GM18508 (cell line): ENCODE measurements around the gene JPT2.
"Not testable (repeated sequence)": the region's sequence is repeated elsewhere in the genome, so short reads cannot be mapped to it uniquely, and the experiment has no call there.

Experiments used
- ATAC-seq: cut with Tn5 transposase; IDR thresholded peaks from one replicate; pipeline ENCODE4 v1.9.1; 2021; ENCODE audit warnings: moderate number of reproducible peaks; ENCODE audit not compliant: insufficient read depth, unreplicated experiment

JPT2 gene

GRCh38 chr16:1727651-1728624 lies 49.9 kb downstream of the JPT2 start:
- no peak for ATAC-seq

DNA sequence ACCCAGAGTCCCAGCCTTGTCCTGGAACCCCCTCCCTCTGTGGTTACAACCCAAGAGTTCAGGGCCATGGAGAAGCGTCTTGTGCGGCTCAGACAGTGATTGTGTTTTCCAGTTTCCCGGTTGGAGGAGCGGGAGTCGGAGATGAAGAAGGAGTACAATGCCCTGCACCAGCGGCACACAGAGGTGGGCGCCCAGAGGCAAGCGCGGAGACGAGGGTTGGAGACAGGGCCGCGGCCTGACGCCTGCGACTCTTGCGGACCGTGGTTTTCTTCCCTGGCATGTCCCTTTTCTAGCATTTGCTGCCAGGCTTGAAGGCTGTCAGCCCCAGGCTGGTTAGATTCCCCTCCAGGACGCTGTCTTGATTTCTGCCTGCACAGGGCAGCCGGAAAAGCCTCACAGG lies 50.9 kb downstream of the JPT2 start:
- no peak for ATAC-seq

DNA sequence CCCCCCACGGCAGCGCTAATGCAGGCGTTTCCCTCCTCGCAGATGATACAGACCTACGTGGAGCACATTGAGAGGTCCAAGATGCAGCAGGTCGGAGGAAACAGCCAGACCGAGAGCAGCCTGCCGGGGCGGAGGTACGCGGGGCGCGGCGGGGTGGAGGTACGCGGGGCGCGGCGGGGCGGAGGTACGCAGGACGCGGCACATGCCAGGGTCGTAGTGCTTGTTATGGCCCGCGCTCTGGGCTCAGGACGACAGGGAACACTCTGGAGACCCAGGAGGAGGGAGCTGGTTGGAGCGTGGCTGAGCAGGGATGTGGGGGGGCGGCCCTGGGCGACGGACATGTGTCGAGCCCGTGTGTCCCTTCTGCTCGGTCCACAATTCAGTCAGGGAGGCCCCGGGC lies 51.4 kb downstream of the JPT2 start:
- ATAC-seq = no peak

DNA sequence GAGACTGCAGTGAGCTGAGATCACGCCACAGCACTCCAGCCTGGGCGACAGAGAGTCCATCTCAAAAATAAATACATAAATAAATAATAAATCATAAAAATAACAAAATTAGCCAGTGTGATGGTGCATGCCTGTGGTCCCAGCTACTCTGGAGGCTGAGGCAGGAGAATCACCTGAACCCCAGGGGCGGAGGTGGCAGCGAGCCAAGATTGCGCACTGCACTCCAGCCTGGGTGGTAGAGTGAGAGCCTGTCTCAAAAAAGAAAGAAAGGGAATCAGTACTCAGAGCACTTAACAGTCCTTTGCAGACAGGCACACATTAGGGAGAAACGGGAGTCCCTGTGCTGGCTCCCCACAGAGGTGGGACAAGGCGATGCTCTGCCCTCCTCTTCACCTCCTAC lies 53.0 kb downstream of the JPT2 start:
- no peak for ATAC-seq

GRCh38 chr16:1731603-1732002 lies 53.5 kb downstream of the JPT2 start:
- no peak for ATAC-seq

- no peak for ATAC-seq
These were observed 54.0 kb downstream of the JPT2 start for GRCh38 chr16:1732071-1732470.

GRCh38 chr16:1732551-1732987 lies 54.5 kb downstream of the JPT2 start:
- not testable (repeated sequence) for ATAC-seq

DNA sequence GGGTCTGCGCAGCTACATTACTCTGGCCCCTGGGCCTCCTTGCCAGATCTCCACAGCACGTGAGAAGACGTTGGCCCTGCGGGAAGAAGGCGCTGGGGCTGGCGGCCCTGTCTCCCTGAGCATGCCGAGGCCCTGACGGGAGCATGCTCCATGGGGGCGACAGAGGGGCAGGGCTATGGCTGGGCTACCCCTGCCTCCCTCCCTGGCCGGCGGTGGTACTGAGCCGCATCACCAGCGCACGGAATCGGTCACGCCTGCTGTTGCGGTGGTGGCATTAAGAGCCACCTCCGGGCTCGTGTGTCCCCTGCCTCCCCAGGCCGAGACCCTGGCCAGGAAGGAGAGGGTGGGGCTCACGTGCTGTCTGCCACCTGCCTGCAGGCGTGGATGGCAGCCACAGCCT lies 56.0 kb downstream of the JPT2 start:
- no peak for ATAC-seq

GRCh38 chr16:1734816-1735215 lies 56.7 kb downstream of the JPT2 start:
- ATAC-seq = no peak

DNA sequence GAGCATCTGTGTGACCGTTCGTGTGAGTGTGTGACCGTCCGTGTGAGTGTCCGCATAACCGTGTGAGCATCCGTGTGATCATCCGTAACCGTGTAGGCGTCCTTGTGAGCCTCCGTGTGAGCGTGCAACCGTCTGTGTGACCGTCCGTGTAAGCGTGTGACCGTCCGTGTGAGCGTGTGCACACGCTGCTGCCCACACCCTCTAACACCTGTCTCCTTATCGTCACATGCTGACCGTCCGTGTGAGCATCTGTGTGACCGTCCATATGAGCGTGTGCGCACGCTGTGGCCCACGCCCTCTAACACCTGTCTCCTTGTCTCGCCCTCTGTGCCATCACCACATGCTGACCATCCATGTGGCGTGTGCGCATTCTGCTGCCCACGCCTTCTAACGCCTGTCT lies 62.2 kb downstream of the JPT2 start:
- ATAC-seq = no peak

DNA sequence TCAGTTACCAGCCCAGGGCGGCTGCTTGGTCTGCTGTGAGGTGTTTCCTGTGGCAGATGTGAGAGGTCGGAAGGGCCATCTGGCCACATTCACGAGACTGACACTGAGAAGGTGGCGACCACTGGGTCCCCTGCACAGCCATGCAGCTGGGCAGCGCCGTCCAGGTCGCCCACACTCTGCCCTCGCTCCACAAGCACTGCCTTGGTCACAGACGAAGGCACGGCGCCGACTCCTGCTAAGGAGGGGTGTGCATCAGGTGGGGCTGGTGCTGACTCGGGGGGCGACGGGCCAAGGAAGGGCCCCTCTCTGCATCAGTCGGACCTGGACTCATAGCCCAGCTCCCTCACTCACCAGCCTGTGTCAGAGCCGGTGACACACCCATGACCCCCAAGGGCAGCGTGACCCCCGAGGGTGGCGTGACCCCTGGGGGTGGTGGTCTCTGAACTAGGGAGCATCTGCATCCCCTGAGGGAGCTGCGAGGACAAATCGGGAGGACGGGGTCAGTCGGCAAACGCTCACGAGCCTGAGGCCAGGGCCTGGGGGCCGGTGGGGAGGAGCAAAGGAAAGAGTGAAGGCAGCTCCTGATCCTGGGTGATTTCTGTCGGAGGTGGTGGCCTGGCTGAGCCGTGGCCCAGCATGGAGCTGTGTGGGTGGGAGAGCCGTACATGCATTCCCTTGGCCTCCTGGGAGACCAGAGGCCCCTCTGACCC lies 62.9 kb downstream of the JPT2 start:
- ATAC-seq = no peak

- ATAC-seq = no peak
These were observed 63.6 kb downstream of the JPT2 start for GRCh38 chr16:1741553-1742165.

DNA sequence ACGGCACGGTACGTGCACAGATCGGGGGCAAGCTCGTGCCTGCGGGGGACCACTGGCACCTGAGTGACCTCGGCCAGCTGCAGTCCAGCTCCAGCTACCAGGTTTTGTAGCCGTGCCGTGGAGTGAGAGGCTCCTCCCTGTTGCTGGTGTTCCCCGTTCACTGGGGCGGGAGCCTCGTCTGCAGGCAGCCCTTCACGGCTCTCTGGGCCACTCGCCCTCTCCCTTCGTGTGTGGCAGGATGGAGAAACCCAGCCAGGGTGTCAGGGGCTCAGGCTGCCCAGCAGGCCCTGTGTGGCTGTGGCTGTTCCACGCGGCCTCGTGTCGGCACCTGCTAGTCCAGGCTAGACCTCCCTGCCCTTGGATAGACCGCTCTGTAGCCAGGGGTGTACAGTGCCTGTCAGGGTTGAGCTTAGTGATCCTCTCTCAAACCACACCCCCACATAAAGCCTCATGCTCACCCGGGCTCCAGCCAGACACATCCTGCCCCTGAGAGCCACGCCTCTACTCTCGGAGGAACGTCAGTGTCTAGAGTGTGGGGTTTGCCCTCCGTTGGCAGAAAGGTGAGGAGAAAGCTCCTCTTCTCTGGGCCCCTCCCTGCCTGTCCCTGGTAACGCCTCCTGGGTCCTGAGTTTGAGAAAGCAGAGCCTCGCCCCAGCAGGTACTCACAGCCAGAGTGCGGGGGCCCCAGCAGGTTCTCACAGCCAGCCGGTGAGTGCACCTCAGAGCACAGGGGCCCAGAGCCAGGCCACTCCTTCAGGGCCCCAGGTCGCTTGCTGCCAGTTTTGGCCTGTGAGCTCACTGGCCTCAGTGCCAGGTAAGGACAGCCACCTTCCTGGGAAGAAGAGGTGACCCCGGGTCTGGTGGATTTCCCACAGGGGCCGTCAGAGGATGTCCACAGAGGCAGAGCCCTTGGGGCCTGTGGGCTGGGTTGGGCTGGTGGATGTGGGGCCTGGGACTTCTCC lies 65.6 kb downstream of the JPT2 start:
- ATAC-seq = no peak

DNA sequence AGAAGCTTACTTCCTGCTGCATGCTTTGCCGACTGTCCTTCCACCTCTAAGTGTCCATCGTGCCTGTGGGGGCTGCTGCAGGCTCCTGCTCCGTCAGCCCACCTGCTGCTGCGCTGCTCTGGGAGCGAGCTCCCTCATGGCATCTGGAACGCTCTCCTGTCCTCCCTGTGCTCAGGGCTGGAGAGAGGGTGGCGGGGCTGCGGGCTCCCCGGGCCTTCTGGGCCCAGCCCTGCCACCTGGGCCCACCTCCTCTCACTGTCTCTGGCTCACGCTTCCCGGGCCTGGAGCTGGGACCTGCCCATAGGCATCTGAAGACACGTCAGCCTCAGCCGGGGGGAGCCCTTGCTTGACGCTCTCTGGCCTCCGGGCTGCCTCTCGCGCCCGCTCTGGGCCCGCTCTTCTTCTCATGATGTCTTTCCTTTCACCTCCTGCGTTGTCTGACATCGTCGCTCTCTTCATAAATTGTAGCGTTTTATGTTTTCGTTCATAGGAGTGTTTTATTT lies 66.3 kb downstream of the JPT2 start:
- ATAC-seq = no peak

- no peak for ATAC-seq
These were observed 67.3 kb downstream of the JPT2 start for GRCh38 chr16:1745181-1745899.

DNA sequence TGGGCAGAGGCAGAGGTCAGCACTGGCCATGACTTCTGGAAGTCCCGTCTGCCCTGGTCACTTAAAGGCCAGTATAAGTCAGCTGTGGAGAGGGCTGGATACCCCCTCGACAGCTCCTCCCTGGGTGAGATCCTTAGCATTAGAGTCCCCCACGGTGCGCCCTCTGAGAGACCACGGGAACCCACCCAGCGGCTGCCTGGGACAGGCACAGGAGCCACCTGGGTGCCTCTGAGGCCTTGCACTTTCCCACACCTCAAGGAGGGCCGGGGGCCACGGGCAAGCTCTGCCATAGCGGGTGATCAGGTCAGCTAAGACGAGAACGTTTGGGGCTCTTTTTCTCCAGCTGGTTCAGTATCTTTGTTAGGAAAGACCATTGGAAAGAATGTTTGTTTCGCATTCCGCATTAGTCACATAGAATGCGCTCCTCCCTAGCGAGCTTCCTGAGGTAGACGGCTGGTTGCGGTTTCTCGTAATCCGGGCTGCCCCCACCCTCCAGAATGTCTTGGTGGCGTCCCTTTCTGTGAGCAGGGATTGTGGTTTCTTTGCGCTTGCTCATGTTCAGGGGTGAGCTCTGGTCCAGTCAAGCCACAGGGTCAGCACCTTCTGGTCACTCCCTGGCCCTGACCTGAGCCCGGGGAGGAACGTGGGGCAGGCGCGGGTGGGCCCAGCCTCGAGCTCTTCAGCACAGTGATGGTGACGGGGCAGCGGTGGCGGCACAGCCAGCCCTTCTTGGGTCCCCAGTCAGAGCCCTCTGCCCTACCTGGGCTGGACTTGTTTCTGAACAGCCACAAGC lies 68.0 kb downstream of the JPT2 start:
- ATAC-seq = no peak

GRCh38 chr16:1746693-1747195 lies 68.7 kb downstream of the JPT2 start:
- no peak for ATAC-seq

GRCh38 chr16:1747934-1748333 lies 69.9 kb downstream of the JPT2 start:
- ATAC-seq = no peak
